ENCODE results near the gene ADIPOR1. TPM values are rescaled to one million over a fixed set of nuclear protein-coding genes. Genes with fewer than 3 reads are reported as not detected.

Gene ADIPOR1
- total RNA-seq, 1 experiment from 2014 or later, result 79.1 TPM

DNA sequence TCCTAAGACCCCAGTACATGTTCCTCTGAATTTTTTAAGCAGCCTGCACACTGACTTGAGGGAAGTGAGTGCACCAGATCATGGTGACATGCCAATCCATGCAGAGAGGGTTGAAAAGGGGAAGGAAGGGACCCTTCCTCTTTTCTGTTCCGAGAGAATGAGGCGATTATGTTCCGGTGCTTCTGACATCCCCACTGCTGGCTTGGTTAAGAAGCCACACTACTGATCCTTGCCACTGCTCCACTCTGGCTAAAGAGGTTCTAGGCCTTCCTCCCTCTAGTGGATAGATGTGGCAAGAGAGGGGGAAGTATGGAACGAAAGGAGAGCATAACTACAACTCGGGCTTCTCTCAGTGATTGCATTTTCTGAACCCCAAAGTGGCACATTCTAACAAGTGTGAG, 10.8 kb upstream of the ADIPOR1 start:
- H3K36me3 ChIP-seq (ENCODE audit: insufficient read depth, low read length, poor library complexity, severe bottlenecking), result no peaks in the 10 kb centered on the region
- TF ChIP-seq, protein P1, sequence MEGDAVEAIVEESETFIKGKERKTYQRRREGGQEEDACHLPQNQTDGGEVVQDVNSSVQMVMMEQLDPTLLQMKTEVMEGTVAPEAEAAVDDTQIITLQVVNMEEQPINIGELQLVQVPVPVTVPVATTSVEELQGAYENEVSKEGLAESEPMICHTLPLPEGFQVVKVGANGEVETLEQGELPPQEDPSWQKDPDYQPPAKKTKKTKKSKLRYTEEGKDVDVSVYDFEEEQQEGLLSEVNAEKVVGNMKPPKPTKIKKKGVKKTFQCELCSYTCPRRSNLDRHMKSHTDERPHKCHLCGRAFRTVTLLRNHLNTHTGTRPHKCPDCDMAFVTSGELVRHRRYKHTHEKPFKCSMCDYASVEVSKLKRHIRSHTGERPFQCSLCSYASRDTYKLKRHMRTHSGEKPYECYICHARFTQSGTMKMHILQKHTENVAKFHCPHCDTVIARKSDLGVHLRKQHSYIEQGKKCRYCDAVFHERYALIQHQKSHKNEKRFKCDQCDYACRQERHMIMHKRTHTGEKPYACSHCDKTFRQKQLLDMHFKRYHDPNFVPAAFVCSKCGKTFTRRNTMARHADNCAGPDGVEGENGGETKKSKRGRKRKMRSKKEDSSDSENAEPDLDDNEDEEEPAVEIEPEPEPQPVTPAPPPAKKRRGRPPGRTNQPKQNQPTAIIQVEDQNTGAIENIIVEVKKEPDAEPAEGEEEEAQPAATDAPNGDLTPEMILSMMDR (conservative IDR thresholded peaks at IDR 0.05; ENCODE audit: low read depth, low read length), result peak; percentile 73
- TF ChIP-seq EZH2 (IDR thresholded peaks at IDR 0.05; ENCODE audit: borderline replicate concordance, low read depth, low read length, poor library complexity, severe bottlenecking), result no peak
- H3K9me3 ChIP-seq (ENCODE audit: low read depth, low read length, poor library complexity, severe bottlenecking), result no peaks in the 10 kb centered on the region
- no peak overlapping the region for H3K4me3 ChIP-seq (ENCODE audit: low read depth, low read length, poor library complexity, severe bottlenecking)
- ChIA-PET POLR2A (ENCODE audit: low non-redundant PET) (no interaction called here), CTCF (no interaction called here)
- H3K27me3 ChIP-seq (replicated peaks; ENCODE audit: insufficient read depth, low read depth, low read length, poor library complexity), result peaks cover 6% of the 10 kb centered on the region
- no TSS peak for BruUV-seq (replicated peaks)
- intact Hi-C loops (cut with micrococcal nuclease; ENCODE audit: unreplicated experiment), result no loop called here
- no peak overlapping the region for H3K27ac ChIP-seq (ENCODE audit: low read depth, low read length, poor library complexity, severe bottlenecking)
- peaks cover 5% of the 10 kb centered on the region for H3K4me1 ChIP-seq (ENCODE audit: insufficient read depth, low read length, poor library complexity, severe bottlenecking)
- peak; percentile 77 for DNase-seq (ENCODE audit: low spot score)

DNA sequence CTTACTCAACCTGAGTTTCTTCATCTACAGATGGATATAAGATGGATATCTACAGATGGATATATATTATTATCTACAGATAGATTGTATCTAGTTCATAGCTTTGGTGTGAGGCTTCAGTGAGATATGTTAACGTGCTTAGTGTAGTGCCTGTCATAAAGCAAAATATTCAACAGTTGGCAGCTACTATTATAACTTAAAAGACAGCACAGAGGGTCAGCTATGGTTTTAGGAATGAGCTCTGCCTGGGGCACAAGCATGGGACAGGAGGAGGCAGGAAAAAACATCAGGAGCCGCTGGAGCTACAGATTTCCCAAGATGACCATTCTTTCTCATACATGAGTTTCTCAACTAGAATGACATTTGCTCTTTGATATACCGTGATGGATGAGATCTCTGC, 10.2 kb upstream of the ADIPOR1 start:
- Histone ChIP-seq H3K9me3 (ENCODE audit: low read depth, low read length, poor library complexity, severe bottlenecking) (no peaks in the 10 kb centered on the region), H3K27me3 (replicated peaks; ENCODE audit: insufficient read depth, low read depth, low read length, poor library complexity) (peaks cover 1% of the 10 kb centered on the region), H3K36me3 (ENCODE audit: insufficient read depth, low read length, poor library complexity, severe bottlenecking) (no peaks in the 10 kb centered on the region), H3K27ac (ENCODE audit: low read depth, low read length, poor library complexity, severe bottlenecking) (no peak overlapping the region), H3K4me1 (ENCODE audit: insufficient read depth, low read length, poor library complexity, severe bottlenecking) (peaks cover 5% of the 10 kb centered on the region), H3K4me3 (ENCODE audit: low read depth, low read length, poor library complexity, severe bottlenecking) (peak overlapping the region; percentile 93)
- CTCF ChIA-PET, result interaction anchor here (1.5 kb wide), 1 partner anchor 24 kb away, joined by 3 read pairs; no protein-coding TSS in a partner anchor
- no peak for DNase-seq (ENCODE audit: low spot score)
- BruUV-seq (replicated peaks), result no TSS peak
- TF ChIP-seq EZH2 (IDR thresholded peaks at IDR 0.05; ENCODE audit: borderline replicate concordance, low read depth, low read length, poor library complexity, severe bottlenecking), result no peak
- TF ChIP-seq, protein P1 (conservative IDR thresholded peaks at IDR 0.05; ENCODE audit: low read depth, low read length), result no peak
- POLR2A ChIA-PET (ENCODE audit: low non-redundant PET), result no interaction called here
- intact Hi-C loops (cut with micrococcal nuclease; ENCODE audit: unreplicated experiment), result no loop called here

GRCh38 chr1:202967684-202968281, 9.7 kb upstream of the ADIPOR1 start:
- Histone ChIP-seq H3K27ac (ENCODE audit: low read depth, low read length, poor library complexity, severe bottlenecking) (no peak overlapping the region), H3K27me3 (replicated peaks; ENCODE audit: insufficient read depth, low read depth, low read length, poor library complexity) (no peaks in the 10 kb centered on the region), H3K36me3 (ENCODE audit: insufficient read depth, low read length, poor library complexity, severe bottlenecking) (no peaks in the 10 kb centered on the region), H3K4me1 (ENCODE audit: insufficient read depth, low read length, poor library complexity, severe bottlenecking) (peaks cover 5% of the 10 kb centered on the region), H3K9me3 (ENCODE audit: low read depth, low read length, poor library complexity, severe bottlenecking) (no peaks in the 10 kb centered on the region), H3K4me3 (ENCODE audit: low read depth, low read length, poor library complexity, severe bottlenecking) (peak overlapping the region; percentile 93)
- intact Hi-C loops (cut with micrococcal nuclease; ENCODE audit: unreplicated experiment), result no loop called here
- CTCF ChIA-PET, result interaction anchor here (1.5 kb wide), 1 partner anchor 25 kb away, joined by 3 read pairs; no protein-coding TSS in a partner anchor
- no TSS peak for BruUV-seq (replicated peaks)
- TF ChIP-seq, protein P1 (conservative IDR thresholded peaks at IDR 0.05; ENCODE audit: low read depth, low read length), result no peak
- no peak for TF ChIP-seq EZH2 (IDR thresholded peaks at IDR 0.05; ENCODE audit: borderline replicate concordance, low read depth, low read length, poor library complexity, severe bottlenecking)
- POLR2A ChIA-PET (ENCODE audit: low non-redundant PET), result interaction anchor here (0.7 kb wide), 1 partner anchor 1141 kb away, joined by 5 read pairs; no protein-coding TSS in a partner anchor
- no peak for DNase-seq (ENCODE audit: low spot score)
